ENCODE results near the gene POLD2. TPM values are rescaled to one million over a fixed set of nuclear protein-coding genes. Genes with fewer than 3 reads are reported as not detected.

Gene POLD2
- total and polyA plus RNA-seq, 2 of the 13 experiments (the other 11 are each of a cell fraction or from before 2014, with no cell fraction given): 87.6 to 95.1 TPM

- H3K4me2 ChIP-seq (ENCODE audit: low read depth, low read length): no peak within 1 kb of the TSS
- H3K9ac ChIP-seq (ENCODE audit: insufficient read depth, low read depth, low read length): no peak within 1 kb of the TSS
- H3K27ac ChIP-seq (ENCODE audit: extremely low read length, insufficient read depth, low read length): no peak within 1 kb of the TSS
- TF ChIP-seq DMAP1 (CRISPR knock-in tag; IDR thresholded peaks at IDR 0.05) (no peak), YY1 (IDR thresholded peaks at IDR 0.05; ENCODE audit: insufficient read depth, insufficient replicate concordance, low read depth, low read length) (no peak), ATAD3A (CRISPR knock-in tag; IDR thresholded peaks at IDR 0.05) (no peak), ZNF121 (CRISPR knock-in tag; IDR thresholded peaks at IDR 0.05) (no peak)
- no peak within 1 kb of the TSS for H2AFZ ChIP-seq (ENCODE audit: low read length)
- ATAC-seq (no peak), DNase-seq (ENCODE audit: low spot score) (no peak), FAIRE-seq (no peak)
- CTCF ChIA-PET (ENCODE audit: low intra/inter-chr PET ratio, low total read pairs): no interaction called here
- no peak within 1 kb of the TSS for H3K4me3 ChIP-seq (replicated peaks in 1 of 3; ENCODE audit: insufficient read depth in 1 of 3, low read depth in 2 of 3, low read length in 3 of 3)
- peaks cover 0 to 3% of the 10 kb centered on the region in 2 experiments; a peak in 1 of 5 replicates for H3K27me3 ChIP-seq (ENCODE audit: control insufficient read depth in 1 of 2, insufficient read depth in 2 of 2, low read length in 2 of 2)
- H3K36me3 ChIP-seq (replicated peaks in 1 of 2; ENCODE audit: control insufficient read depth in 1 of 2, insufficient read depth in 2 of 2, low read length in 2 of 2): no peaks in the 10 kb centered on the region
- POLR2A ChIA-PET: no interaction called here
- in situ Hi-C loops (cut with HindIII; ENCODE audit: extremely low pct_ligation_motif_present, low pct_unique_long_range_greater_than_20kb): no loop called here
- intact Hi-C loops (cut with micrococcal nuclease; ENCODE audit: unreplicated experiment): no loop called here
- WGBS (ENCODE audit: low lambda C conversion rate): 19% methylated on average over 3 of the region's 6 CpGs
- H3K9me3 ChIP-seq (ENCODE audit: low read length): no peaks in the 10 kb centered on the region
- no peaks in the 10 kb centered on the region for H3K79me2 ChIP-seq (ENCODE audit: insufficient read depth, low read length)
- H3K4me1 ChIP-seq (ENCODE audit: insufficient read depth, low read length): no peaks in the 10 kb centered on the region
- no peaks in the 10 kb centered on the region for H4K20me1 ChIP-seq (ENCODE audit: insufficient read depth, low read length)
- BruUV-seq (replicated peaks): no TSS peak
Measured at GRCh38 chr7:44141221-44141850, 18.0 kb upstream of the POLD2 start, which contains the start of gene MYL7. Gene MYL7 (minus strand): TSS chr7:44141332. CDS start chr7:44141305, 27 bp downstream.

GRCh38 chr7:44140341-44140740, 17.0 kb upstream of the POLD2 start:
- Histone ChIP-seq H2AFZ (ENCODE audit: low read length) (no peak overlapping the region), H3K4me2 (ENCODE audit: low read depth, low read length) (no peak overlapping the region), H3K4me3 (replicated peaks in 1 of 3; ENCODE audit: insufficient read depth in 1 of 3, low read depth in 2 of 3, low read length in 3 of 3) (no peak overlapping the region), H3K4me1 (ENCODE audit: insufficient read depth, low read length) (no peaks in the 10 kb centered on the region), H3K27ac (ENCODE audit: extremely low read length, insufficient read depth, low read length) (no peak overlapping the region), H3K9me3 (ENCODE audit: low read length) (no peaks in the 10 kb centered on the region), H3K9ac (ENCODE audit: insufficient read depth, low read depth, low read length) (no peak overlapping the region), H3K79me2 (ENCODE audit: insufficient read depth, low read length) (no peaks in the 10 kb centered on the region), H3K36me3 (replicated peaks in 1 of 2; ENCODE audit: control insufficient read depth in 1 of 2, insufficient read depth in 2 of 2, low read length in 2 of 2) (no peaks in the 10 kb centered on the region), H4K20me1 (ENCODE audit: insufficient read depth, low read length) (no peaks in the 10 kb centered on the region), H3K27me3 (ENCODE audit: control insufficient read depth in 1 of 2, insufficient read depth in 2 of 2, low read length in 2 of 2) (peaks cover 0 to 3% of the 10 kb centered on the region in 2 experiments; a peak in 1 of 5 replicates)
- ATAC-seq (no peak), FAIRE-seq (no peak), DNase-seq (ENCODE audit: low spot score) (no peak)
- BruUV-seq (replicated peaks): no TSS peak
- CTCF ChIA-PET (ENCODE audit: low intra/inter-chr PET ratio, low total read pairs): no interaction called here
- in situ Hi-C loops (cut with HindIII; ENCODE audit: extremely low pct_ligation_motif_present, low pct_unique_long_range_greater_than_20kb): no loop called here
- POLR2A ChIA-PET: no interaction called here
- intact Hi-C loops (cut with micrococcal nuclease; ENCODE audit: unreplicated experiment): no loop called here
- WGBS (ENCODE audit: low lambda C conversion rate): 32% methylated on average over 9 of the region's 10 CpGs
- TF ChIP-seq E2F5 (CRISPR knock-in tag; conservative IDR thresholded peaks at IDR 0.05) (no peak), MAX (IDR thresholded peaks at IDR 0.05) (no peak), ZNF75D (CRISPR knock-in tag; IDR thresholded peaks at IDR 0.05; ENCODE audit: borderline replicate concordance) (no peak), THRA (CRISPR knock-in tag; IDR thresholded peaks at IDR 0.05; ENCODE audit: borderline replicate concordance) (no peak), NFIC (IDR thresholded peaks at IDR 0.05; ENCODE audit: low read length) (no peak), ZNF432 (CRISPR knock-in tag; IDR thresholded peaks at IDR 0.05; ENCODE audit: borderline replicate concordance) (no peak), CHCHD3 (CRISPR knock-in tag; IDR thresholded peaks at IDR 0.05) (no peak), MEF2D (CRISPR knock-in tag; IDR thresholded peaks at IDR 0.05) (no peak), HDAC2 (CRISPR knock-in tag; IDR thresholded peaks at IDR 0.05) (no peak), CENPX (CRISPR knock-in tag; IDR thresholded peaks at IDR 0.05) (no peak), TCF7L2 (IDR thresholded peaks at IDR 0.05; ENCODE audit: low read depth, low read length) (no peak), ZNF784 (CRISPR knock-in tag; IDR thresholded peaks at IDR 0.05; ENCODE audit: borderline replicate concordance) (no peak), ZNF616 (CRISPR knock-in tag; IDR thresholded peaks at IDR 0.05; ENCODE audit: low read depth) (no peak)
